SK-N-SH (cell line): Measurements from ENCODE around the gene SLC66A2.

ENCODE experiments used
- ELF1 ChIP-seq: IDR thresholded peaks from 2 replicates; pipeline ENCODE4 v1.4.0; 2012
- EP300 ChIP-seq, 2 experiments: IDR thresholded peaks; 2 replicates each; pipeline versions ENCODE4 v1.4.0 to v1.6.1; 2012; ENCODE audit warnings: borderline replicate concordance in 1 of 2, low read depth in 1 of 2, low read length in 1 of 2
- EZH2phosphoT487 ChIP-seq: fragments of 200-600 bp; sonication (generic); IDR thresholded peaks from 2 replicates; pipeline ENCODE4 v1.6.1; 2017; ENCODE audit warnings: low read depth, mixed run types, mild to moderate bottlenecking, antibody characterized with exemption, moderate library complexity, borderline replicate concordance
- JUND ChIP-seq: IDR thresholded peaks from 2 replicates; pipeline ENCODE4 v1.4.0; 2012
- POLR2AphosphoS5 ChIP-seq: IDR thresholded peaks from 2 replicates; pipeline ENCODE4 v1.6.1; 2012; ENCODE audit warnings: low read depth, low read length
- SIN3A ChIP-seq: IDR thresholded peaks from 2 replicates; pipeline ENCODE4 v1.6.1; 2012; ENCODE audit warnings: low read depth, mild to moderate bottlenecking, low read length, moderate library complexity, borderline replicate concordance
- TAF1 ChIP-seq: IDR thresholded peaks from 2 replicates; pipeline ENCODE4 v1.6.1; 2012; ENCODE audit warnings: low read depth, mild to moderate bottlenecking, low read length, moderate library complexity, borderline replicate concordance
- TF ChIP-seq, protein P1 (sequence below): fragments of 200-600 bp; sonication (generic); IDR thresholded peaks from 2 replicates; pipeline ENCODE4 v1.6.1; 2017; ENCODE audit warnings: antibody characterized with exemption, mild to moderate bottlenecking, moderate library complexity
- TF ChIP-seq, protein P2 (sequence below): IDR thresholded peaks from 2 replicates; pipeline ENCODE4 v1.4.0; 2012; ENCODE audit warnings: low read depth, borderline replicate concordance
- TF ChIP-seq, protein P3 (sequence below): IDR thresholded peaks from 2 replicates; pipeline ENCODE4 v1.4.0; 2012; ENCODE audit warnings: low read depth
- TF ChIP-seq, protein P4 (sequence below): IDR thresholded peaks from 2 replicates; pipeline ENCODE4 v1.6.1; 2012; ENCODE audit warnings: mild to moderate bottlenecking, low read depth, low read length, moderate library complexity

DNA sequence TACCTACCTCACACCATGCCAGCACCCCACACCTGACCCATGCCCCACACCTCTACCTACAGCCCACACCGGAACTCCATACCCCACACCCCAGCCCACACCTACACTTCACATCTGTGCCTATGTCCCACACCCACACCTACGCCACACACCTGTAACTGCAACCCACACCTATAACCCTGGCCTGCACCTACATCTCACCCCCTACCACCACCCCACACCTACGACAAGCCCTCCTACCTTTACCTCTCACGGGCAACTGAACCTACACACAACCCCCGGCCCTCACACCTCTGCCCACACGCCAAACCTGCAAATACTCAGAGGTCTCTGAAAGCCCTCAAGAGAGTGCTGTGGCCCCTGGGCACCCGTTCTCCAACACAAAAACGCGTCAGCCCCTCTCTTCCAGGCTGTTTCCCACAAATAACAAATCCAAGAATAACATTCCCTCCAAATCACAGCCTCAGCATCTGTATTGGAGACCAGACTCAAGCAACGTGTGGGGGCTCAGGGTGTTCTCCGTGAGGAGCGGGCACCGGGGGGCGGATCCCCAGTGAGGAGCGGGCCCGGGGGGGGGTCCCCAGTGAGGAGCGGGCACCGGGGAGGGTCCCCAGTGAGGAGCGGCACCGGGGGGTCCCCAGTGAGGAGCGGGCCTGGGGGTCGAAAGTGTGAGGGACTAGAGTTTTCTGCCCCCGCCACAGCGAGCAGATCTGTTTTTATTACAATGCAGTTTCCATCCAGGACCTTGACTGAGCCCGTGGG, 33.4 kb downstream of the SLC66A2 start:
- TF ChIP-seq TAF1 (no peak), EZH2phosphoT487 (no peak), EP300 (IDR thresholded peaks at IDR 0.05; ENCODE audit: borderline replicate concordance in 1 of 2, low read depth in 1 of 2, low read length in 1 of 2) (no peak), ELF1 (no peak), JUND (no peak), SIN3A (no peak), POLR2AphosphoS5 (no peak)
- TF ChIP-seq, protein P1, sequence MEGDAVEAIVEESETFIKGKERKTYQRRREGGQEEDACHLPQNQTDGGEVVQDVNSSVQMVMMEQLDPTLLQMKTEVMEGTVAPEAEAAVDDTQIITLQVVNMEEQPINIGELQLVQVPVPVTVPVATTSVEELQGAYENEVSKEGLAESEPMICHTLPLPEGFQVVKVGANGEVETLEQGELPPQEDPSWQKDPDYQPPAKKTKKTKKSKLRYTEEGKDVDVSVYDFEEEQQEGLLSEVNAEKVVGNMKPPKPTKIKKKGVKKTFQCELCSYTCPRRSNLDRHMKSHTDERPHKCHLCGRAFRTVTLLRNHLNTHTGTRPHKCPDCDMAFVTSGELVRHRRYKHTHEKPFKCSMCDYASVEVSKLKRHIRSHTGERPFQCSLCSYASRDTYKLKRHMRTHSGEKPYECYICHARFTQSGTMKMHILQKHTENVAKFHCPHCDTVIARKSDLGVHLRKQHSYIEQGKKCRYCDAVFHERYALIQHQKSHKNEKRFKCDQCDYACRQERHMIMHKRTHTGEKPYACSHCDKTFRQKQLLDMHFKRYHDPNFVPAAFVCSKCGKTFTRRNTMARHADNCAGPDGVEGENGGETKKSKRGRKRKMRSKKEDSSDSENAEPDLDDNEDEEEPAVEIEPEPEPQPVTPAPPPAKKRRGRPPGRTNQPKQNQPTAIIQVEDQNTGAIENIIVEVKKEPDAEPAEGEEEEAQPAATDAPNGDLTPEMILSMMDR: no peak
- TF ChIP-seq, protein P2, sequence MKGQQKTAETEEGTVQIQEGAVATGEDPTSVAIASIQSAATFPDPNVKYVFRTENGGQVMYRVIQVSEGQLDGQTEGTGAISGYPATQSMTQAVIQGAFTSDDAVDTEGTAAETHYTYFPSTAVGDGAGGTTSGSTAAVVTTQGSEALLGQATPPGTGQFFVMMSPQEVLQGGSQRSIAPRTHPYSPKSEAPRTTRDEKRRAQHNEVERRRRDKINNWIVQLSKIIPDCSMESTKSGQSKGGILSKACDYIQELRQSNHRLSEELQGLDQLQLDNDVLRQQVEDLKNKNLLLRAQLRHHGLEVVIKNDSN: no peak
- TF ChIP-seq, protein P3, sequence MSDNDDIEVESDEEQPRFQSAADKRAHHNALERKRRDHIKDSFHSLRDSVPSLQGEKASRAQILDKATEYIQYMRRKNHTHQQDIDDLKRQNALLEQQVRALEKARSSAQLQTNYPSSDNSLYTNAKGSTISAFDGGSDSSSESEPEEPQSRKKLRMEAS: no peak
- TF ChIP-seq, protein P4, sequence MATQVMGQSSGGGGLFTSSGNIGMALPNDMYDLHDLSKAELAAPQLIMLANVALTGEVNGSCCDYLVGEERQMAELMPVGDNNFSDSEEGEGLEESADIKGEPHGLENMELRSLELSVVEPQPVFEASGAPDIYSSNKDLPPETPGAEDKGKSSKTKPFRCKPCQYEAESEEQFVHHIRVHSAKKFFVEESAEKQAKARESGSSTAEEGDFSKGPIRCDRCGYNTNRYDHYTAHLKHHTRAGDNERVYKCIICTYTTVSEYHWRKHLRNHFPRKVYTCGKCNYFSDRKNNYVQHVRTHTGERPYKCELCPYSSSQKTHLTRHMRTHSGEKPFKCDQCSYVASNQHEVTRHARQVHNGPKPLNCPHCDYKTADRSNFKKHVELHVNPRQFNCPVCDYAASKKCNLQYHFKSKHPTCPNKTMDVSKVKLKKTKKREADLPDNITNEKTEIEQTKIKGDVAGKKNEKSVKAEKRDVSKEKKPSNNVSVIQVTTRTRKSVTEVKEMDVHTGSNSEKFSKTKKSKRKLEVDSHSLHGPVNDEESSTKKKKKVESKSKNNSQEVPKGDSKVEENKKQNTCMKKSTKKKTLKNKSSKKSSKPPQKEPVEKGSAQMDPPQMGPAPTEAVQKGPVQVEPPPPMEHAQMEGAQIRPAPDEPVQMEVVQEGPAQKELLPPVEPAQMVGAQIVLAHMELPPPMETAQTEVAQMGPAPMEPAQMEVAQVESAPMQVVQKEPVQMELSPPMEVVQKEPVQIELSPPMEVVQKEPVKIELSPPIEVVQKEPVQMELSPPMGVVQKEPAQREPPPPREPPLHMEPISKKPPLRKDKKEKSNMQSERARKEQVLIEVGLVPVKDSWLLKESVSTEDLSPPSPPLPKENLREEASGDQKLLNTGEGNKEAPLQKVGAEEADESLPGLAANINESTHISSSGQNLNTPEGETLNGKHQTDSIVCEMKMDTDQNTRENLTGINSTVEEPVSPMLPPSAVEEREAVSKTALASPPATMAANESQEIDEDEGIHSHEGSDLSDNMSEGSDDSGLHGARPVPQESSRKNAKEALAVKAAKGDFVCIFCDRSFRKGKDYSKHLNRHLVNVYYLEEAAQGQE: no peak
